A549 (cell line): ENCODE measurements around the gene PCDH15. TPM values are rescaled to one million over a fixed set of nuclear protein-coding genes. Genes with fewer than 3 reads are reported as not detected.

ENCODE experiments used
- ATAC-seq, 2 experiments: fragments of 200-7000 bp in 1 of 2; fragments of >200 bp in 1 of 2; cut with Nextera tagmentation in 1 of 2; cut with Tn5 transposase in 1 of 2; 3 replicates each; pipeline versions ENCODE4 v1.8.0 to v1.9.1; 2018 to 2020; ENCODE audit warnings: mild to moderate bottlenecking in 1 of 2, moderate library complexity in 1 of 2
- CTCF ChIA-PET: fragments of 300-600 bp; sonication (Branson Sonifier 250); formaldehyde crosslinking; extraction: SDS; loops from one replicate; lab custom pipeline; 2021; ENCODE audit warnings: antibody characterized with exemption, inconsistent platforms; lab: Yijun Ruan, JAX
- POLR2A ChIA-PET: fragments of 350-600 bp; formaldehyde crosslinking; extraction: SDS; loops from one replicate; lab custom pipeline; 2021; ENCODE audit warnings: antibody characterized with exemption, inconsistent platforms; lab: Yijun Ruan, JAX
- DNase-seq, 2 experiments: peaks; one replicate each; pipeline versions ENCODE4 v3.0.0 to v3.0.0-alpha.2; 2011 to 2016; ENCODE audit warnings: low read depth in 1 of 2, low spot score in 1 of 2
- FAIRE-seq: peaks from 2 replicates; lab custom pipeline; 2011; peaks lifted over from hg19 to GRCh38; lab: Jason Lieb, UNC
- H3K27ac ChIP-seq, 2 experiments: fragments of >200 bp; sonication (Bioruptor Twin); formaldehyde crosslinking; 3 replicates each; pipeline ENCODE4 v1.5.1; 2016 to 2017
- H3K4me1 ChIP-seq: fragments of >200 bp; sonication (Bioruptor Twin); formaldehyde crosslinking; 3 replicates; pipeline ENCODE4 v1.6.1; 2016
- H3K4me2 ChIP-seq: fragments of >200 bp; sonication (Bioruptor Twin); formaldehyde crosslinking; 3 replicates; pipeline ENCODE4 v1.6.1; 2016
- H3K4me3 ChIP-seq: fragments of >200 bp; sonication (Bioruptor Twin); formaldehyde crosslinking; 3 replicates; pipeline ENCODE4 v1.5.1; 2016
- H3K9me3 ChIP-seq: fragments of >200 bp; sonication (Bioruptor Twin); formaldehyde crosslinking; 3 replicates; pipeline ENCODE4 v1.6.1; 2016
- CEBPB ChIP-seq, 2 experiments: fragments of >200 bp in 1 of 2; sonication (Bioruptor Twin) in 1 of 2; formaldehyde crosslinking in 1 of 2; IDR thresholded peaks; 2 replicates each; pipeline ENCODE4 v1.6.1; 2012 to 2016
- CHD2 ChIP-seq: fragments of 150-350 bp; IDR thresholded peaks from 2 replicates; pipeline ENCODE4 v1.6.1; 2014; ENCODE audit warnings: low read length; ENCODE audit not compliant: partially characterized antibody
- EHF ChIP-seq: fragments of 250-450 bp; sonication (Bioruptor Pico); IDR thresholded peaks from 2 replicates; pipeline ENCODE4 v1.5.0; 2020; ENCODE audit warnings: mild to moderate bottlenecking
- ESRRA ChIP-seq: fragments of 150-350 bp; IDR thresholded peaks from 2 replicates; pipeline ENCODE4 v1.6.1; 2014; ENCODE audit warnings: mild to moderate bottlenecking, low read length, borderline replicate concordance
- FOSL2 ChIP-seq, 2 experiments: fragments of 450-650 bp in 1 of 2; fragments of >200 bp in 1 of 2; sonication (Bioruptor Twin) in 1 of 2; formaldehyde crosslinking; IDR thresholded peaks; 2 replicates each; pipeline versions ENCODE4 v1.5.0 to v1.6.1; 2016 to 2020; ENCODE audit warnings: mild to moderate bottlenecking in 1 of 2, moderate library complexity in 1 of 2
- FOXS1 ChIP-seq: fragments of 250-450 bp; sonication (Bioruptor Pico); IDR thresholded peaks from 2 replicates; pipeline ENCODE4 v1.5.0; 2020; ENCODE audit warnings: mild to moderate bottlenecking, moderate library complexity
- GATA3 ChIP-seq: IDR thresholded peaks from 2 replicates; pipeline ENCODE4 v1.6.1; 2012; ENCODE audit warnings: borderline replicate concordance
- HDAC2 ChIP-seq: fragments of 200-600 bp; sonication (generic); IDR thresholded peaks from 2 replicates; pipeline ENCODE4 v1.6.1; 2016
- HEYL ChIP-seq: fragments of 250-450 bp; sonication (Bioruptor Pico); IDR thresholded peaks from 2 replicates; pipeline ENCODE4 v1.8.0; 2021; ENCODE audit warnings: mild to moderate bottlenecking, moderate library complexity
- HOXA7 ChIP-seq: fragments of 250-450 bp; sonication (Bioruptor Pico); IDR thresholded peaks from 2 replicates; pipeline ENCODE4 v1.5.0; 2020; ENCODE audit warnings: mild to moderate bottlenecking, moderate library complexity
- HOXB5 ChIP-seq: fragments of 250-450 bp; sonication (Bioruptor Pico); IDR thresholded peaks from 2 replicates; pipeline ENCODE4 v1.5.0; 2020; ENCODE audit warnings: mild to moderate bottlenecking, moderate library complexity
- JUN ChIP-seq, 2 experiments: fragments of >200 bp; sonication (Bioruptor Twin); formaldehyde crosslinking; IDR thresholded peaks; 2 replicates in 1 of 2; 3 replicates in 1 of 2; pipeline ENCODE4 v1.6.1; 2016 to 2017
- KDM1A ChIP-seq: fragments of 200-600 bp; sonication (generic); IDR thresholded peaks from 2 replicates; pipeline ENCODE4 v1.6.1; 2016; ENCODE audit warnings: low read depth, mild to moderate bottlenecking
- MAFK ChIP-seq: fragments of 450-650 bp; IDR thresholded peaks from 2 replicates; pipeline ENCODE4 v1.6.1; 2014; ENCODE audit not compliant: partially characterized antibody
- NR3C1 ChIP-seq: fragments of >200 bp; sonication (Bioruptor Twin); formaldehyde crosslinking; IDR thresholded peaks from 3 replicates; pipeline ENCODE4 v1.6.1; 2017
- POLR2AphosphoS2 ChIP-seq: conservative IDR thresholded peaks from 2 replicates; pipeline ENCODE4 v1.6.1; 2012; ENCODE audit warnings: low read length, improper control_type of control experiment, inconsistent platforms
- RCOR1 ChIP-seq: fragments of 150-350 bp; IDR thresholded peaks from 2 replicates; pipeline ENCODE4 v1.6.1; 2014; ENCODE audit warnings: antibody characterized with exemption, low read length, low read depth
- RFX5 ChIP-seq: fragments of 450-650 bp; IDR thresholded peaks from 2 replicates; pipeline ENCODE4 v1.7.1; 2014; ENCODE audit warnings: antibody characterized with exemption, mild to moderate bottlenecking, moderate library complexity
- RNF2 ChIP-seq: fragments of 200-600 bp; sonication (generic); IDR thresholded peaks from 2 replicates; pipeline ENCODE4 v1.6.1; 2016; ENCODE audit warnings: low read depth, mild to moderate bottlenecking, antibody characterized with exemption, moderate library complexity, borderline replicate concordance
- SMC3 ChIP-seq: fragments of >200 bp; sonication (Bioruptor Twin); formaldehyde crosslinking; IDR thresholded peaks from 3 replicates; pipeline ENCODE4 v1.6.1; 2018; ENCODE audit warnings: inconsistent platforms
- SREBF2 ChIP-seq: fragments of 450-650 bp; IDR thresholded peaks from 2 replicates; pipeline ENCODE4 v1.6.1; 2014; ENCODE audit warnings: mild to moderate bottlenecking, moderate library complexity
- TFCP2L1 ChIP-seq: fragments of 250-450 bp; sonication (Bioruptor Pico); IDR thresholded peaks from 2 replicates; pipeline ENCODE4 v1.5.0; 2021; ENCODE audit warnings: mild to moderate bottlenecking
- WGBS: methylation state at CpG from one replicate; pipeline ENCODE4 v1.1.6; 2017; ENCODE audit errors: missing lambda C conversion rate; 5-methylcytosine and 5-hydroxymethylcytosine counted together
- polyA plus RNA-seq, 4 experiments: library from polyadenylated mRNA; depleted of rRNA in 3 of 4; stranded (reverse); fragments of >200 nt; fragmentation: RNase III in 1 of 4; extraction: RNeasy Plus Mini Kit Qiagen cat#74134 plus additional on column Dnase treatment in 1 of 4; gene quantifications; 2 replicates in 3 of 4; 3 replicates in 1 of 4; pipeline ENCODE4 v1.2.3, GENCODE V29; 2011 to 2017
- TF ChIP-seq, protein P1 (sequence below): fragments of 250-450 bp; sonication (Bioruptor Pico); IDR thresholded peaks from 2 replicates; pipeline ENCODE4 v1.5.0; 2020; ENCODE audit warnings: low read depth, mild to moderate bottlenecking, moderate library complexity
- TF ChIP-seq, protein P2 (sequence below): IDR thresholded peaks from 2 replicates; pipeline ENCODE4 v1.6.1; 2012; ENCODE audit warnings: low read depth, borderline replicate concordance
- TF ChIP-seq, protein P3 (sequence below): fragments of >200 bp; sonication (Bioruptor Twin); formaldehyde crosslinking; IDR thresholded peaks from 3 replicates; pipeline ENCODE4 v1.6.1; 2016
- TF ChIP-seq, protein P4 (sequence below): fragments of 250-450 bp; sonication (Bioruptor Pico); IDR thresholded peaks from 2 replicates; pipeline ENCODE4 v1.5.0; 2021; ENCODE audit warnings: mild to moderate bottlenecking, moderate library complexity, borderline replicate concordance

The PCDH15 gene
- polyA plus RNA-seq, 2 of the 4 experiments (the other 2 are of a cell fraction) = 0.03 TPM; not detected in 1

DNA sequence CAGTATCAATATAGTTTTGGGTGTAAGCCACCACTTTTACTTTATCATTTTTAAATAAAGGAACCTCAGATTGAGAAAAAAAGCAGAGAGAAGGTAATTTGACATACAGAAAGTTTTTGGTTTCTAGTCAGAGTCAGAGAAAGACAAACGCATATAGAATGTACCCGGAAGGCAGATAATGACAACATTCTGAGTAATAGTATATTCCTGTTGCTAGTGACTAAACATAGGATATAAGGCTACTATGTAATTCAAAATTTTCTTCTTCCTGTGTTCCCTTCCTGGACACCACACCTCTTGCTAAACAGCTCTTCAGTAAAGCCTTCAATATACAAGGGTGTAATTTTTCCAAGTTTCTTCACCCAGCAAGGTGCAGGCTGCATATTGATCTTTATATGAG is 597.6 kb downstream of the PCDH15 start:
- WGBS = 61% methylated on average over 2 of the region's 2 CpGs

DNA sequence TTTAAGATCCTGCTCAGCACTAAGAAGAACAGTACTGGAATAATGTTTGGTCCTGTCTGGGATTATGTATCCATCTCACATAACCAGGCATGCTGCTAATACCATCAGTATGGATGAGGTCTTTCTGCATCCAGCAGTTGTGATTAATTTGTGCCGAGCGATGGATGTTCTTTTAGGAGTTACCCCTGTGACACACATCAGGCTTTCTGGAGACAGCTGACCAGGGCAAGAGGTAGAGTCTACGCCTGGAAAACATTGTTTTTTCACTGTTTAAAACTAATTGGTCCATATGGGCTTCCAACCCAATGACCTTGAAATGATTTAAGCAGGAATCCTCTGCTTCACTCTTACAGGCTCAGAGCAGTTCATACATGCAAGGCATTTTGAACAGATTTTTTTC is 603.0 kb downstream of the PCDH15 start:
- no peaks in the 10 kb centered on the region for H3K9me3 ChIP-seq
- ATAC-seq = no peak
- H3K4me2 ChIP-seq = no peak overlapping the region
- no peaks in the 10 kb centered on the region for H3K4me1 ChIP-seq
- ChIA-PET CTCF (no interaction called here), POLR2A (no interaction called here)
- 52% methylated on average over 3 of the region's 3 CpGs for WGBS
- H3K4me3 ChIP-seq = no peak overlapping the region
- TF ChIP-seq HDAC2 = no peak
- TF ChIP-seq RNF2 = no peak
- no peak for TF ChIP-seq GATA3
- TF ChIP-seq POLR2AphosphoS2 = no peak
- TF ChIP-seq ESRRA = no peak
- no peak for TF ChIP-seq HOXA7
- TF ChIP-seq, protein P1, sequence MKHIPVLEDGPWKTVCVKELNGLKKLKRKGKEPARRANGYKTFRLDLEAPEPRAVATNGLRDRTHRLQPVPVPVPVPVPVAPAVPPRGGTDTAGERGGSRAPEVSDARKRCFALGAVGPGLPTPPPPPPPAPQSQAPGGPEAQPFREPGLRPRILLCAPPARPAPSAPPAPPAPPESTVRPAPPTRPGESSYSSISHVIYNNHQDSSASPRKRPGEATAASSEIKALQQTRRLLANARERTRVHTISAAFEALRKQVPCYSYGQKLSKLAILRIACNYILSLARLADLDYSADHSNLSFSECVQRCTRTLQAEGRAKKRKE (CRISPR knock-in tag) = no peak
- no peak for TF ChIP-seq CHD2
- TF ChIP-seq JUN (IDR thresholded peaks at IDR 0.05) = no peak
- no peak for TF ChIP-seq HEYL (CRISPR knock-in tag)
- TF ChIP-seq, protein P2, sequence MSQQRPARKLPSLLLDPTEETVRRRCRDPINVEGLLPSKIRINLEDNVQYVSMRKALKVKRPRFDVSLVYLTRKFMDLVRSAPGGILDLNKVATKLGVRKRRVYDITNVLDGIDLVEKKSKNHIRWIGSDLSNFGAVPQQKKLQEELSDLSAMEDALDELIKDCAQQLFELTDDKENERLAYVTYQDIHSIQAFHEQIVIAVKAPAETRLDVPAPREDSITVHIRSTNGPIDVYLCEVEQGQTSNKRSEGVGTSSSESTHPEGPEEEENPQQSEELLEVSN = no peak
- no peak for TF ChIP-seq CEBPB (IDR thresholded peaks at IDR 0.05)
- no peak for TF ChIP-seq NR3C1
- DNase-seq = no peak
- FAIRE-seq = no peak
- H3K27ac ChIP-seq = no peak overlapping the region

More for the DNA sequence above, 597.6 kb downstream of the PCDH15 start:
- FAIRE-seq (no peak), ATAC-seq (no peak), DNase-seq (no peak)
- TF ChIP-seq, protein P3, sequence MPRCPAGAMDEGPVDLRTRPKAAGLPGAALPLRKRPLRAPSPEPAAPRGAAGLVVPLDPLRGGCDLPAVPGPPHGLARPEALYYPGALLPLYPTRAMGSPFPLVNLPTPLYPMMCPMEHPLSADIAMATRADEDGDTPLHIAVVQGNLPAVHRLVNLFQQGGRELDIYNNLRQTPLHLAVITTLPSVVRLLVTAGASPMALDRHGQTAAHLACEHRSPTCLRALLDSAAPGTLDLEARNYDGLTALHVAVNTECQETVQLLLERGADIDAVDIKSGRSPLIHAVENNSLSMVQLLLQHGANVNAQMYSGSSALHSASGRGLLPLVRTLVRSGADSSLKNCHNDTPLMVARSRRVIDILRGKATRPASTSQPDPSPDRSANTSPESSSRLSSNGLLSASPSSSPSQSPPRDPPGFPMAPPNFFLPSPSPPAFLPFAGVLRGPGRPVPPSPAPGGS = no peak
- TF ChIP-seq POLR2AphosphoS2 = no peak
- TF ChIP-seq HOXA7 = no peak
- TF ChIP-seq SMC3 = no peak
- TF ChIP-seq SREBF2 = no peak
- TF ChIP-seq EHF = no peak
- no peak for TF ChIP-seq RFX5
- no peak for TF ChIP-seq HOXB5
- TF ChIP-seq, protein P4, sequence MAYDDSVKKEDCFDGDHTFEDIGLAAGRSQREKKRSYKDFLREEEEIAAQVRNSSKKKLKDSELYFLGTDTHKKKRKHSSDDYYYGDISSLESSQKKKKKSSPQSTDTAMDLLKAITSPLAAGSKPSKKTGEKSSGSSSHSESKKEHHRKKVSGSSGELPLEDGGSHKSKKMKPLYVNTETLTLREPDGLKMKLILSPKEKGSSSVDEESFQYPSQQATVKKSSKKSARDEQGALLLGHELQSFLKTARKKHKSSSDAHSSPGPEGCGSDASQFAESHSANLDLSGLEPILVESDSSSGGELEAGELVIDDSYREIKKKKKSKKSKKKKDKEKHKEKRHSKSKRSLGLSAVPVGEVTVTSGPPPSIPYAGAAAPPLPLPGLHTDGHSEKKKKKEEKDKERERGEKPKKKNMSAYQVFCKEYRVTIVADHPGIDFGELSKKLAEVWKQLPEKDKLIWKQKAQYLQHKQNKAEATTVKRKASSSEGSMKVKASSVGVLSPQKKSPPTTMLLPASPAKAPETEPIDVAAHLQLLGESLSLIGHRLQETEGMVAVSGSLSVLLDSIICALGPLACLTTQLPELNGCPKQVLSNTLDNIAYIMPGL (CRISPR knock-in tag) = no peak
- no peak for TF ChIP-seq FOXS1 (CRISPR knock-in tag)
- no peak for TF ChIP-seq FOSL2 (IDR thresholded peaks at IDR 0.05)
- TF ChIP-seq FOSL2 (CRISPR knock-in tag; IDR thresholded peaks at IDR 0.05) = no peak
- no peak for TF ChIP-seq TFCP2L1 (CRISPR knock-in tag)
- TF ChIP-seq MAFK = no peak
- no peak for TF ChIP-seq RCOR1
- TF ChIP-seq KDM1A = no peak
- ChIA-PET POLR2A (no interaction called here), CTCF (no interaction called here)
- no peaks in the 10 kb centered on the region for H3K4me1 ChIP-seq
- H3K27ac ChIP-seq = no peak overlapping the region
- no peak overlapping the region for H3K4me2 ChIP-seq
- no peak overlapping the region for H3K4me3 ChIP-seq
- no peaks in the 10 kb centered on the region for H3K9me3 ChIP-seq
